ENCODE results near the gene CAMTA1. TPM values are rescaled to one million over a fixed set of nuclear protein-coding genes. Genes with fewer than 3 reads are reported as not detected.

The CAMTA1 gene
- total RNA-seq, 1 experiment from 2014 or later, result 69.5 TPM

GRCh38 chr1:6850537-6850936, 65.3 kb downstream of the CAMTA1 start:
- H2AFZ ChIP-seq (ENCODE audit: low read depth, low read length, poor library complexity, severe bottlenecking), result no peak overlapping the region
- TF ChIP-seq SIN3A (IDR thresholded peaks at IDR 0.05; ENCODE audit: low read depth), result no peak
- no peak for TF ChIP-seq POLR2AphosphoS5 (IDR thresholded peaks at IDR 0.05; ENCODE audit: low read depth, low read length)
- TF ChIP-seq JUND (IDR thresholded peaks at IDR 0.05), result no peak
- TF ChIP-seq TCF7L2 (IDR thresholded peaks at IDR 0.05; ENCODE audit: borderline replicate concordance, extremely low read depth, insufficient read depth, insufficient read length), result no peak
- ChIA-PET POLR2A (no interaction called here), CTCF (no interaction called here), RAD21 (ENCODE audit: low non-redundant PET in 1 of 2, low total read pairs in 2 of 2, uncharacterized antibody in 2 of 2, unreplicated experiment in 2 of 2) (no interaction called here)
- no peaks in the 10 kb centered on the region for H3K9me3 ChIP-seq (ENCODE audit: control insufficient read depth in 1 of 2, insufficient read depth in 1 of 2, low read depth in 1 of 2, low read length in 2 of 2)
- no peak overlapping the region for H3K4me2 ChIP-seq (ENCODE audit: low read length)
- no TSS peak for BruUV-seq (replicated peaks)
- H4K20me1 ChIP-seq (ENCODE audit: insufficient read depth), result no peaks in the 10 kb centered on the region
- no peaks in the 10 kb centered on the region for H3K4me1 ChIP-seq (ENCODE audit: control insufficient read depth in 1 of 2, insufficient read depth in 2 of 2, low read length in 2 of 2)
- ATAC-seq (no peak), DNase-seq (ENCODE audit: low read depth, low spot score) (no peak)
- no peaks in the 10 kb centered on the region; a peak in 1 of 4 replicates for H3K36me3 ChIP-seq (ENCODE audit: control insufficient read depth in 1 of 2, insufficient read depth in 2 of 2, low read length in 2 of 2)
- intact Hi-C loops (cut with micrococcal nuclease), result no loop called here
- no peaks in the 10 kb centered on the region for H3K9me2 ChIP-seq (ENCODE audit: insufficient read depth)
- no peak overlapping the region for H3K27ac ChIP-seq (ENCODE audit: low read depth, low read length)
- no peak overlapping the region for H3K9ac ChIP-seq (ENCODE audit: low read length)
- H3K79me2 ChIP-seq (ENCODE audit: insufficient read depth, low read length), result 0 out of 2 replicates have a peak, but pooled peaks cover 7% of the 10 kb centered on the region
- no peaks in the 10 kb centered on the region for H3K27me3 ChIP-seq (ENCODE audit: insufficient read depth, low read length)
- H3K4me3 ChIP-seq (replicated peaks in 1 of 2; ENCODE audit: low read depth in 1 of 2, low read length in 2 of 2), result no peak overlapping the region

- no peaks in the 10 kb centered on the region for H3K27me3 ChIP-seq (ENCODE audit: insufficient read depth, low read length)
- ChIA-PET CTCF (no interaction called here), POLR2A (no interaction called here), RAD21 (ENCODE audit: low non-redundant PET in 1 of 2, low total read pairs in 2 of 2, uncharacterized antibody in 2 of 2, unreplicated experiment in 2 of 2) (no interaction called here)
- H3K9ac ChIP-seq (ENCODE audit: low read length), result no peak overlapping the region
- H3K9me2 ChIP-seq (ENCODE audit: insufficient read depth), result no peaks in the 10 kb centered on the region
- 0 out of 2 replicates have a peak, but pooled peaks cover under 1% of the 10 kb centered on the region for H3K79me2 ChIP-seq (ENCODE audit: insufficient read depth, low read length)
- H3K4me3 ChIP-seq (replicated peaks in 1 of 2; ENCODE audit: low read depth in 1 of 2, low read length in 2 of 2), result no peak overlapping the region
- intact Hi-C loops (cut with micrococcal nuclease), result no loop called here
- no peak overlapping the region for H3K27ac ChIP-seq (ENCODE audit: low read depth, low read length)
- no peaks in the 10 kb centered on the region; a peak in 1 of 4 replicates for H3K36me3 ChIP-seq (ENCODE audit: control insufficient read depth in 1 of 2, insufficient read depth in 2 of 2, low read length in 2 of 2)
- BruUV-seq (replicated peaks), result no TSS peak
- no peaks in the 10 kb centered on the region for H4K20me1 ChIP-seq (ENCODE audit: insufficient read depth)
- ATAC-seq (no peak), DNase-seq (ENCODE audit: low read depth, low spot score) (no peak)
- H3K9me3 ChIP-seq (ENCODE audit: control insufficient read depth in 1 of 2, insufficient read depth in 1 of 2, low read depth in 1 of 2, low read length in 2 of 2), result no peaks in the 10 kb centered on the region
- no peak overlapping the region for H2AFZ ChIP-seq (ENCODE audit: low read depth, low read length, poor library complexity, severe bottlenecking)
- H3K4me2 ChIP-seq (ENCODE audit: low read length), result no peak overlapping the region
- no peaks in the 10 kb centered on the region for H3K4me1 ChIP-seq (ENCODE audit: control insufficient read depth in 1 of 2, insufficient read depth in 2 of 2, low read length in 2 of 2)
- TF ChIP-seq ATF3 (IDR thresholded peaks at IDR 0.05) (no peak), POLR2A (IDR thresholded peaks at IDR 0.05; ENCODE audit: borderline replicate concordance, extremely low read depth, insufficient read depth, insufficient read length) (no peak), FOSL1 (IDR thresholded peaks at IDR 0.05; ENCODE audit: low read depth) (no peak), RAD21 (IDR thresholded peaks at IDR 0.05; ENCODE audit: low read depth) (no peak), EGR1 (IDR thresholded peaks at IDR 0.05; ENCODE audit: low read depth) (no peak), EZH2phosphoT487 (IDR thresholded peaks at IDR 0.05; ENCODE audit: borderline replicate concordance) (no peak), EZH2 (IDR thresholded peaks at IDR 0.05) (no peak), JUND (IDR thresholded peaks at IDR 0.05) (no peak), ZNF274 (IDR thresholded peaks at IDR 0.05; ENCODE audit: low read depth, low read length) (no peak), ELF1 (IDR thresholded peaks at IDR 0.05; ENCODE audit: borderline replicate concordance, low read depth) (no peak)
- TF ChIP-seq, protein P1, sequence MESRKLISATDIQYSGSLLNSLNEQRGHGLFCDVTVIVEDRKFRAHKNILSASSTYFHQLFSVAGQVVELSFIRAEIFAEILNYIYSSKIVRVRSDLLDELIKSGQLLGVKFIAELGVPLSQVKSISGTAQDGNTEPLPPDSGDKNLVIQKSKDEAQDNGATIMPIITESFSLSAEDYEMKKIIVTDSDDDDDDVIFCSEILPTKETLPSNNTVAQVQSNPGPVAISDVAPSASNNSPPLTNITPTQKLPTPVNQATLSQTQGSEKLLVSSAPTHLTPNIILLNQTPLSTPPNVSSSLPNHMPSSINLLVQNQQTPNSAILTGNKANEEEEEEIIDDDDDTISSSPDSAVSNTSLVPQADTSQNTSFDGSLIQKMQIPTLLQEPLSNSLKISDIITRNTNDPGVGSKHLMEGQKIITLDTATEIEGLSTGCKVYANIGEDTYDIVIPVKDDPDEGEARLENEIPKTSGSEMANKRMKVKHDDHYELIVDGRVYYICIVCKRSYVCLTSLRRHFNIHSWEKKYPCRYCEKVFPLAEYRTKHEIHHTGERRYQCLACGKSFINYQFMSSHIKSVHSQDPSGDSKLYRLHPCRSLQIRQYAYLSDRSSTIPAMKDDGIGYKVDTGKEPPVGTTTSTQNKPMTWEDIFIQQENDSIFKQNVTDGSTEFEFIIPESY (IDR thresholded peaks at IDR 0.05; ENCODE audit: extremely low read depth, insufficient replicate concordance, low read length), result no peak
- TF ChIP-seq, protein P2, sequence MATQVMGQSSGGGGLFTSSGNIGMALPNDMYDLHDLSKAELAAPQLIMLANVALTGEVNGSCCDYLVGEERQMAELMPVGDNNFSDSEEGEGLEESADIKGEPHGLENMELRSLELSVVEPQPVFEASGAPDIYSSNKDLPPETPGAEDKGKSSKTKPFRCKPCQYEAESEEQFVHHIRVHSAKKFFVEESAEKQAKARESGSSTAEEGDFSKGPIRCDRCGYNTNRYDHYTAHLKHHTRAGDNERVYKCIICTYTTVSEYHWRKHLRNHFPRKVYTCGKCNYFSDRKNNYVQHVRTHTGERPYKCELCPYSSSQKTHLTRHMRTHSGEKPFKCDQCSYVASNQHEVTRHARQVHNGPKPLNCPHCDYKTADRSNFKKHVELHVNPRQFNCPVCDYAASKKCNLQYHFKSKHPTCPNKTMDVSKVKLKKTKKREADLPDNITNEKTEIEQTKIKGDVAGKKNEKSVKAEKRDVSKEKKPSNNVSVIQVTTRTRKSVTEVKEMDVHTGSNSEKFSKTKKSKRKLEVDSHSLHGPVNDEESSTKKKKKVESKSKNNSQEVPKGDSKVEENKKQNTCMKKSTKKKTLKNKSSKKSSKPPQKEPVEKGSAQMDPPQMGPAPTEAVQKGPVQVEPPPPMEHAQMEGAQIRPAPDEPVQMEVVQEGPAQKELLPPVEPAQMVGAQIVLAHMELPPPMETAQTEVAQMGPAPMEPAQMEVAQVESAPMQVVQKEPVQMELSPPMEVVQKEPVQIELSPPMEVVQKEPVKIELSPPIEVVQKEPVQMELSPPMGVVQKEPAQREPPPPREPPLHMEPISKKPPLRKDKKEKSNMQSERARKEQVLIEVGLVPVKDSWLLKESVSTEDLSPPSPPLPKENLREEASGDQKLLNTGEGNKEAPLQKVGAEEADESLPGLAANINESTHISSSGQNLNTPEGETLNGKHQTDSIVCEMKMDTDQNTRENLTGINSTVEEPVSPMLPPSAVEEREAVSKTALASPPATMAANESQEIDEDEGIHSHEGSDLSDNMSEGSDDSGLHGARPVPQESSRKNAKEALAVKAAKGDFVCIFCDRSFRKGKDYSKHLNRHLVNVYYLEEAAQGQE (IDR thresholded peaks at IDR 0.05; ENCODE audit: low read depth), result no peak
Observed at GRCh38 chr1:6852136-6852890, 67.1 kb downstream of the CAMTA1 start.

All from HCT116 (cell line).